ENCODE measurements around the gene ZNF546.
"Not testable (repeated sequence)": the region's sequence is repeated elsewhere in the genome, so short reads cannot be mapped to it uniquely, and the experiment has no call there.

Gene ZNF546

GRCh38 chr19:39996811-39997637, at the start of gene ZNF546:
Gene ZNF546, plus strand, starts transcription at chr19:39997060. Its CDS starts 1,267 bp downstream, at chr19:39998327.
- peak; percentile 94 for DNase-seq (ENCODE audit: low spot score)

GRCh38 chr19:39949026-39949747, 47.7 kb upstream of the ZNF546 start:
- DNase-seq (ENCODE audit: low spot score), result no peak

- DNase-seq (ENCODE audit: low spot score), result no peak
These were observed 45.7 kb upstream of the ZNF546 start for GRCh38 chr19:39951065-39951650.

GRCh38 chr19:39951686-39952085, 45.2 kb upstream of the ZNF546 start:
- DNase-seq (ENCODE audit: low spot score), result peak; percentile 67

- no peak for DNase-seq (ENCODE audit: low spot score)
These were observed 42.9 kb upstream of the ZNF546 start for GRCh38 chr19:39953915-39954314.

- not testable (repeated sequence) for DNase-seq (ENCODE audit: low spot score)
These were observed 39.0 kb upstream of the ZNF546 start for GRCh38 chr19:39957886-39958285.

GRCh38 chr19:39958942-39959341, 37.9 kb upstream of the ZNF546 start:
- DNase-seq (ENCODE audit: low spot score), result not testable (repeated sequence)

GRCh38 chr19:39959407-39959806, 37.5 kb upstream of the ZNF546 start:
- not testable (repeated sequence) for DNase-seq (ENCODE audit: low spot score)

- DNase-seq (ENCODE audit: low spot score), result no peak
These were observed 33.0 kb upstream of the ZNF546 start for GRCh38 chr19:39963898-39964297.

- DNase-seq (ENCODE audit: low spot score), result no peak
These were observed 30.2 kb upstream of the ZNF546 start for GRCh38 chr19:39966617-39967016.

GRCh38 chr19:39967561-39967960, 29.3 kb upstream of the ZNF546 start:
- DNase-seq (ENCODE audit: low spot score), result no peak

- no peak for DNase-seq (ENCODE audit: low spot score)
These were observed 28.1 kb upstream of the ZNF546 start for GRCh38 chr19:39968789-39969188.

- no peak for DNase-seq (ENCODE audit: low spot score)
These were observed 27.6 kb upstream of the ZNF546 start for GRCh38 chr19:39969266-39969665.

- DNase-seq (ENCODE audit: low spot score), result no peak
These were observed 27.0 kb upstream of the ZNF546 start for GRCh38 chr19:39969681-39970424.

- no peak for DNase-seq (ENCODE audit: low spot score)
These were observed 26.5 kb upstream of the ZNF546 start for GRCh38 chr19:39970425-39970674.

GRCh38 chr19:39970675-39971379, 26.0 kb upstream of the ZNF546 start, which contains the start of gene PSMC4:
Gene PSMC4, plus strand, starts transcription at chr19:39971165. Its CDS starts 38 bp downstream, at chr19:39971203.
- DNase-seq (ENCODE audit: low spot score), result peak; percentile 99

- DNase-seq (ENCODE audit: low spot score), result peak; percentile 37
These were observed 25.4 kb upstream of the ZNF546 start for GRCh38 chr19:39971380-39972035.

GRCh38 chr19:39974377-39975155, 22.3 kb upstream of the ZNF546 start:
- DNase-seq (ENCODE audit: low spot score), result no peak

- DNase-seq (ENCODE audit: low spot score), result no peak
These were observed 14.0 kb upstream of the ZNF546 start for GRCh38 chr19:39982883-39983282.

GRCh38 chr19:39983695-39984300, 13.1 kb upstream of the ZNF546 start:
- DNase-seq (ENCODE audit: low spot score), result no peak
